Esophagus squamous epithelium (tissue), 4 donors: Measurements from ENCODE around the gene RESF1.

Source experiments
- CTCF ChIP-seq, 6 experiments: fragments of 450-650 bp in 4 of 6; fragments of 200-600 bp in 2 of 6; sonication (generic) in 2 of 6; IDR thresholded peaks; one replicate each; pipeline ENCODE4 v1.5.1; 2016 to 2019; ENCODE audit warnings: antibody characterized with exemption in 6 of 6, mild to moderate bottlenecking in 4 of 6, moderate library complexity in 4 of 6
- POLR2A ChIP-seq, 4 donors: fragments of 450-650 bp; IDR thresholded peaks; one replicate each; pipeline ENCODE4 v1.6.1; 2017; ENCODE audit warnings: antibody characterized with exemption in 4 of 4, mild to moderate bottlenecking in 4 of 4, moderate library complexity in 3 of 4

- TF ChIP-seq CTCF (IDR thresholded peaks at IDR 0.05): no peak
- TF ChIP-seq POLR2A (IDR thresholded peaks at IDR 0.05): no peak
Observed at GRCh38 chr12:31951008-31951407, 8.2 kb upstream of the RESF1 start.
